NCI-H524 (cell line): Measurements from ENCODE around the gene CDX2.
A peak's percentile ranks its signal among the peaks of the same experiment; 100 is the strongest.

Experiments
- DNase-seq, 2 experiments: peaks; one replicate each; lab custom pipeline; 2025; lab: John Stamatoyannopoulos, UW

Gene CDX2

GRCh38 chr13:27917121-27917947, 51.8 kb downstream of the CDX2 start:
- DNase-seq = peak in 1 of 2 experiments; percentile 45

- DNase-seq = no peak
Observed at GRCh38 chr13:27915301-27916207, 53.6 kb downstream of the CDX2 start.

GRCh38 chr13:27913160-27913559, 56.0 kb downstream of the CDX2 start:
- no peak for DNase-seq

GRCh38 chr13:27911521-27911920, 57.6 kb downstream of the CDX2 start:
- no peak for DNase-seq
